Esophagus squamous epithelium (tissue), 5 donors: ENCODE measurements around the gene CDH11. TPM values are rescaled to one million over a fixed set of nuclear protein-coding genes. Genes with fewer than 3 reads are reported as not detected.

Experiments
- DNase-seq: peaks from one replicate; lab custom pipeline; 2025; lab: John Stamatoyannopoulos, UW
- H3K27ac ChIP-seq, 4 donors: fragments of 200-600 bp; sonication (generic); one replicate each; pipeline ENCODE4 v1.5.1; 2016 to 2019; ENCODE audit warnings: mild to moderate bottlenecking in 1 of 4
- H3K27me3 ChIP-seq, 4 donors: fragments of 200-600 bp; sonication (generic); 1 replicate in 3 of 4; 2 replicates in 1 of 4; pipeline versions ENCODE4 v1.5.1 to v1.6.0; 2017 to 2021; ENCODE audit warnings: antibody characterized with exemption in 1 of 4
- H3K36me3 ChIP-seq, 3 donors: fragments of 200-600 bp; sonication (generic); one replicate each; pipeline ENCODE4 v1.5.1; 2016 to 2019
- H3K4me1 ChIP-seq, 3 donors: fragments of 200-600 bp; sonication (generic); one replicate each; pipeline ENCODE4 v1.5.1; 2017 to 2019
- H3K4me3 ChIP-seq, 4 donors: fragments of 200-600 bp; sonication (generic); 1 replicate in 3 of 4; 2 replicates in 1 of 4; pipeline ENCODE4 v1.5.1; 2016 to 2019; ENCODE audit warnings: mild to moderate bottlenecking in 2 of 4, moderate library complexity in 1 of 4
- H3K9me3 ChIP-seq, 3 donors: fragments of 200-600 bp; sonication (generic); one replicate each; pipeline ENCODE4 v1.5.1; 2016 to 2019
- POLR2A ChIP-seq, 4 donors: fragments of 450-650 bp; IDR thresholded peaks; one replicate each; pipeline ENCODE4 v1.6.1; 2017; ENCODE audit warnings: antibody characterized with exemption in 4 of 4, mild to moderate bottlenecking in 4 of 4, moderate library complexity in 3 of 4
- WGBS, 2 donors: methylation state at CpG; one replicate each; pipeline ENCODE4 v1.1.5; 2018; 5-methylcytosine and 5-hydroxymethylcytosine counted together
- intact Hi-C: fragments of 100-400 bp; cut with DNase I; formaldehyde crosslinking; loops from one replicate; pipeline ENCODE4 v1.15.0; 2022
- total RNA-seq, 4 donors: library from RNA; depleted of rRNA; stranded (reverse); fragments of >200 nt; gene quantifications; one replicate each; pipeline ENCODE4 v1.1.0, GENCODE V29; 2016
- TF ChIP-seq, protein P1 (sequence below), 6 experiments: fragments of 450-650 bp in 4 of 6; fragments of 200-600 bp in 2 of 6; sonication (generic) in 2 of 6; IDR thresholded peaks; one replicate each; pipeline ENCODE4 v1.5.1; 2016 to 2019; ENCODE audit warnings: antibody characterized with exemption in 6 of 6, mild to moderate bottlenecking in 4 of 6, moderate library complexity in 4 of 6
- donor health status: DM: yes; HTN: yes; CAD: no.

CDH11 gene
- total RNA-seq, 4 donors from 2014 or later = 3.4 to 17.5 (median 6.6) TPM

DNA sequence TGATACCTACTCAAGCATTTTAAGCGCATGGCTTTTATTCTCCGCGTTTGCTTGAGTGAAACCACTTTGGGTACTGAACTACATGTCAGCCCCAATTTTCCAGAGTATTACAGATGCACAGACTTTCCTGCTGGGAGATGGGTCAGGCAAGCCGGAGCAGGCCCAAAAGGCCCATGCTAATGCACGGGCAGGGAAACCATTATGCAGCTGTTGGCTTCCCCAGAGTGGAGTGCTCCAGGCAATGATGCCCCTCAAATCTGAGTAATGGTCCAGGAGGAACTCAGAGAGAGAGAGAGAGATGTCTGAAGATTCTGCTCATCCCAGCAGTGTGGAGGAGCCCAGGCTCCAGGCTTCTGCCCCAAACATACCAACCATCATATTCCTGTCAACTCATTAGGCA lies 80.2 kb downstream of the CDH11 start:
- WGBS, 2 donors = 96 to 100% methylated on average over 3 of the region's 5 CpGs
- no peaks in the 10 kb centered on the region for H3K36me3 ChIP-seq
- TF ChIP-seq, protein P1, sequence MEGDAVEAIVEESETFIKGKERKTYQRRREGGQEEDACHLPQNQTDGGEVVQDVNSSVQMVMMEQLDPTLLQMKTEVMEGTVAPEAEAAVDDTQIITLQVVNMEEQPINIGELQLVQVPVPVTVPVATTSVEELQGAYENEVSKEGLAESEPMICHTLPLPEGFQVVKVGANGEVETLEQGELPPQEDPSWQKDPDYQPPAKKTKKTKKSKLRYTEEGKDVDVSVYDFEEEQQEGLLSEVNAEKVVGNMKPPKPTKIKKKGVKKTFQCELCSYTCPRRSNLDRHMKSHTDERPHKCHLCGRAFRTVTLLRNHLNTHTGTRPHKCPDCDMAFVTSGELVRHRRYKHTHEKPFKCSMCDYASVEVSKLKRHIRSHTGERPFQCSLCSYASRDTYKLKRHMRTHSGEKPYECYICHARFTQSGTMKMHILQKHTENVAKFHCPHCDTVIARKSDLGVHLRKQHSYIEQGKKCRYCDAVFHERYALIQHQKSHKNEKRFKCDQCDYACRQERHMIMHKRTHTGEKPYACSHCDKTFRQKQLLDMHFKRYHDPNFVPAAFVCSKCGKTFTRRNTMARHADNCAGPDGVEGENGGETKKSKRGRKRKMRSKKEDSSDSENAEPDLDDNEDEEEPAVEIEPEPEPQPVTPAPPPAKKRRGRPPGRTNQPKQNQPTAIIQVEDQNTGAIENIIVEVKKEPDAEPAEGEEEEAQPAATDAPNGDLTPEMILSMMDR (IDR thresholded peaks at IDR 0.05) = no peak
- TF ChIP-seq POLR2A (IDR thresholded peaks at IDR 0.05) = no peak
- DNase-seq = no peak
- no peak overlapping the region for H3K4me3 ChIP-seq
- intact Hi-C loops = no loop called here
- H3K27ac ChIP-seq = no peak overlapping the region
- no peaks in the 10 kb centered on the region for H3K9me3 ChIP-seq
- H3K27me3 ChIP-seq = no peaks in the 10 kb centered on the region
- no peaks in the 10 kb centered on the region for H3K4me1 ChIP-seq

DNA sequence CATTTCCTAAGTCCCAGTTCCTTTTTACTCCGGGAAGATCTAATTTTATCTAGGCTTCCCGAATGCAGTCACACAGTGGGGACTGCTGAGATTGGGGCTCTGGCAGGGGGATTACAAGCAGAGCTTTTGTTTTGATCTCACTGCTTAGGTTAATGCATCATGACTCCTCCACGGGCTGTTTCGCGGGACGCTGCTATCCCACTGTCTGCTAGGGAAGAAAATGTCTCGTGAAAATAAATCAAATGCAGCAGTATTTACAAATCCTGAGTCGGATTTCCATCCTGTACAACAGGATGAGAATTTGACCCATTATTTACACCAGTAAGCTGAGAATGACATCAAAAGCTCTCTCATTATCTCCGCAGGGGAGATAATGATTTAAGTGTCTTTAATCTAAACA lies 83.8 kb downstream of the CDH11 start:
- H3K27ac ChIP-seq = no peak overlapping the region
- intact Hi-C loops = no loop called here

DNA sequence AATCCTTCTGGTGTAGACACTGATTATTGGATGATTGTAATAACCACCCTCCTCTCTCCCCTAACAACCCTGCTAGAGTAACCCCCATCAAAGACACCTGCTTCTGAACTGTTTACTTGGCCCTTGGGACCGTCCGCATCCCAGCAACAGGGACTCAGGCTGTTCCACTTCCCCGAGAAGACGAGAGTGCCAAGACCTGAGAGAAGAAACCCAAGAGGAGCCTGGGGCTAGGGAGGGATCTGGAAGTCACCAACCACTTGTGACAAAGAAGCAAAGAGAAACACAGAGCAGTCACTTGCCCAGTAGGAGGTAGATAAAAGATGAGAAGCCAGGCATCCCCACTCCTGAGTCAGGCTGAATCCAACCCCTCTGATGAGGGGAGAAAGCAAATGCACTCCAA lies 84.3 kb downstream of the CDH11 start:
- no peak for DNase-seq
- intact Hi-C loops = no loop called here
- Histone ChIP-seq H3K27ac (no peak overlapping the region), H3K4me1 (no peaks in the 10 kb centered on the region), H3K36me3 (no peaks in the 10 kb centered on the region), H3K4me3 (no peak overlapping the region), H3K27me3 (no peaks in the 10 kb centered on the region), H3K9me3 (no peaks in the 10 kb centered on the region)
- 81 to 90% methylated on average over 3 to 4 of the region's 4 CpGs for WGBS, 2 donors
- no peak for TF ChIP-seq POLR2A (IDR thresholded peaks at IDR 0.05)
- TF ChIP-seq, protein P1 (IDR thresholded peaks at IDR 0.05) = no peak

More for the DNA sequence above, 83.8 kb downstream of the CDH11 start:
- no peak overlapping the region for H3K4me3 ChIP-seq
- no peaks in the 10 kb centered on the region for H3K36me3 ChIP-seq
- DNase-seq = no peak
- H3K9me3 ChIP-seq = no peaks in the 10 kb centered on the region
- TF ChIP-seq, protein P1 (IDR thresholded peaks at IDR 0.05) = no peak
- no peak for TF ChIP-seq POLR2A (IDR thresholded peaks at IDR 0.05)
- H3K4me1 ChIP-seq = no peaks in the 10 kb centered on the region
- H3K27me3 ChIP-seq = no peaks in the 10 kb centered on the region
- WGBS, 2 donors = 34 to 38% methylated on average over 8 to 9 of the region's 9 CpGs

DNA sequence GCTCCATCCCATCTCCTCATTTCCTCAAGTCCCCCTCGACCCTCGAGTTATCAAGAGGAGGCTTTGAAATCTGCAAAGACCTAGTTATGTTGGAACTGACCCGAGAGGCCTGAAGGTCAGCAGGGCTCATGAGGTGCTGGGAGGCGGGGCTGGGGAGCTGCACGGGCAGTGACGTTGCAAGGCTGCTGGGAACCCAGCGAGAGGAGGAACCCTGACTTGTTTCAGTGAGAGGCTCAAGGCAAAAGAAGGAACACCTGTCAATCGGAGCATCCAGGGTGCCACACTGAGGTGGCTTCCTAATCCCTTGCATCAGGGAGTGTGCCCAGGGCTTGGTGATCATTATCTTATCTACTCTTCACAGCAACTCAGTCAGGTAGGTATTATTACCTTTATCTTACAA lies 86.9 kb downstream of the CDH11 start:
- Histone ChIP-seq H3K4me3 (no peak overlapping the region), H3K9me3 (no peaks in the 10 kb centered on the region), H3K27ac (no peak overlapping the region), H3K4me1 (no peaks in the 10 kb centered on the region), H3K36me3 (no peaks in the 10 kb centered on the region), H3K27me3 (no peaks in the 10 kb centered on the region)
- intact Hi-C loops = no loop called here
- WGBS, 2 donors = 62 to 63% methylated on average over 2 to 6 of the region's 8 CpGs
- TF ChIP-seq POLR2A (IDR thresholded peaks at IDR 0.05) = no peak
- TF ChIP-seq, protein P1 (IDR thresholded peaks at IDR 0.05) = no peak
- DNase-seq = no peak

DNA sequence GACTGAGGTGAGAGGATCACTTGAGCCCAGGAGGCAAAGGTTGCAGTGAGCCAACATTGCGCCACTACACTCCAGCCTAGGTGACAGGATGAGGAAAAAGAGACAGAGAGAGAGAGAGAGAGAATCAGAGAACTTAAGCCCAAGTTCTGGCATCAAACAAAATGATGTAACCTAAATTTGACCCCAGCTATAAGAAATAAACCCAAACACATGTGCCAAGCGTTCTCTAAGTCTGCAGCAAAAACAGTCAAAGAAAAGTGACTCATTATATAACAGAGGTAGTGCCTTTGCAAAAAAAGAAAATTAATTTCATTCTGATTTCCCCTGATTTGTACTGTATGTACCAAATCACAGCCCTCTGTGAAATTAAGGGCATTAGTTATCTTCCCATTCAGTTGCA lies 89.5 kb downstream of the CDH11 start:
- intact Hi-C loops = no loop called here
- no peak for TF ChIP-seq POLR2A (IDR thresholded peaks at IDR 0.05)
- TF ChIP-seq, protein P1 (IDR thresholded peaks at IDR 0.05) = no peak
- Histone ChIP-seq H3K4me3 (no peak overlapping the region), H3K27ac (no peak overlapping the region), H3K27me3 (no peaks in the 10 kb centered on the region), H3K36me3 (no peaks in the 10 kb centered on the region), H3K4me1 (no peaks in the 10 kb centered on the region), H3K9me3 (no peaks in the 10 kb centered on the region)
- no peak for DNase-seq
- 54 to 76% methylated on average over 2 of the region's 2 CpGs for WGBS, 2 donors
